Measurements from ENCODE around the gene ATG9B. TPM values are rescaled to one million over a fixed set of nuclear protein-coding genes. Genes with fewer than 3 reads are reported as not detected.
"Not testable (repeated sequence)": the region's sequence is repeated elsewhere in the genome, so short reads cannot be mapped to it uniquely, and the experiment has no call there.

ATG9B gene
- total and polyA plus RNA-seq, 7 donors: 0.12 to 0.18 (median 0.18) TPM; not detected in 4

DNA sequence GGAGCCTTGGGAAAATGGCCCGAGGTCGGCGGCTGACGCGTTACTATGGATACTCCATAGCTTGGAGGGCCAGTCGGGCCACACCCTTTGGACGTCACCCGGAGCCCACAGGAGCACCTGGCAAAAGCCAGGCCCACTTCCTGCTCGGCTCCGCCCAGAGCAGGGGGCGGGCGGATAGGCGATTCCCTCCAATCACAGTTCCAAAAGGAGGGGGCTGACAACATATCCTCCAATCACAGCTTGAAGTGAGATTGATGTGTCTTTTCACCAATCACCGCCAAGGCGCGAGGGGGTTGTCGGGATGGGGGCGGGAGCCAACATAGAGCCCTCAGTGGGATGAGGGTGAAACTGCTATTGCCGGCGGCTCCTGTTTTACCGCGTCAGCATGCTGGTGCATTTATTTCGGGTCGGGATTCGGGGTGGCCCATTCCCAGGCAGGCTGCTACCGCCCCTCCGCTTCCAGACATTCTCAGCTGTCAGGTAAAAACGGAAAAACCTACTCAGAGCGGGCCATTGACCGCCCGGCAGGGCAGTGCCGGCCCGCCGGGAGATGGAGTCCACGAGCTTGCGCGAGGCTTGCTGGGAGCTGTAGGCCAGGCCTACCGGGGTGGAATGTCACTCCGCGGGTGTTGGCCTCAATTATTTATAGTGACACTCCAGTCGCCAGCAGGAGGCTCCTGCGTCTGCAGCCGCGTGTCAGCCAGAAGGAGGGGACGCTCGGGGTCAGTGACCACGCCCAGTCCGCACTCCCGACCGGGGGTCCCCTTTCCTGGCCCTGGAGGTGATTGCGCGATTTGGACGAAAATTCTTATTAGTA lies 4.0 kb upstream of the ATG9B start, which contains the start of gene ABCB8:
TSS of gene ABCB8 (plus strand) at position 320 of the 817 bp plus-strand sequence. CDS start at position 386, 66 bp downstream.
- Histone ChIP-seq H3K27ac (peak within 1 kb of the TSS; percentile 88), H3K36me3 (ENCODE audit: insufficient read depth in 1 of 2, low read depth in 1 of 2) (peaks cover 0 to 22% of the 10 kb centered on the region in 2 donors), H3K4me3 (peak within 1 kb of the TSS; percentile 82), H3K9me3 (no peaks in the 10 kb centered on the region), H3K27me3 (ENCODE audit: insufficient read depth in 3 of 3, low read length in 2 of 3) (no peaks in the 10 kb centered on the region), H3K4me1 (peaks cover 9% of the 10 kb centered on the region)
- TF ChIP-seq, protein P1, sequence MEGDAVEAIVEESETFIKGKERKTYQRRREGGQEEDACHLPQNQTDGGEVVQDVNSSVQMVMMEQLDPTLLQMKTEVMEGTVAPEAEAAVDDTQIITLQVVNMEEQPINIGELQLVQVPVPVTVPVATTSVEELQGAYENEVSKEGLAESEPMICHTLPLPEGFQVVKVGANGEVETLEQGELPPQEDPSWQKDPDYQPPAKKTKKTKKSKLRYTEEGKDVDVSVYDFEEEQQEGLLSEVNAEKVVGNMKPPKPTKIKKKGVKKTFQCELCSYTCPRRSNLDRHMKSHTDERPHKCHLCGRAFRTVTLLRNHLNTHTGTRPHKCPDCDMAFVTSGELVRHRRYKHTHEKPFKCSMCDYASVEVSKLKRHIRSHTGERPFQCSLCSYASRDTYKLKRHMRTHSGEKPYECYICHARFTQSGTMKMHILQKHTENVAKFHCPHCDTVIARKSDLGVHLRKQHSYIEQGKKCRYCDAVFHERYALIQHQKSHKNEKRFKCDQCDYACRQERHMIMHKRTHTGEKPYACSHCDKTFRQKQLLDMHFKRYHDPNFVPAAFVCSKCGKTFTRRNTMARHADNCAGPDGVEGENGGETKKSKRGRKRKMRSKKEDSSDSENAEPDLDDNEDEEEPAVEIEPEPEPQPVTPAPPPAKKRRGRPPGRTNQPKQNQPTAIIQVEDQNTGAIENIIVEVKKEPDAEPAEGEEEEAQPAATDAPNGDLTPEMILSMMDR (IDR thresholded peaks at IDR 0.05): peak; percentile 47
- intact Hi-C loops (cut with DNase I): loop anchor here in 1 of 2 donors (5.0 kb wide), 1 partner anchor 84 kb away; no protein-coding TSS in a partner anchor
- DNase-seq (peak; percentile 96 to 98), ATAC-seq (peak; percentile 93 to 96 (median 94))
- whole genome bisulfite sequencing, 3 donors: 0 to 1% (median 0%) methylated on average over 53 of the region's 53 CpGs

DNA sequence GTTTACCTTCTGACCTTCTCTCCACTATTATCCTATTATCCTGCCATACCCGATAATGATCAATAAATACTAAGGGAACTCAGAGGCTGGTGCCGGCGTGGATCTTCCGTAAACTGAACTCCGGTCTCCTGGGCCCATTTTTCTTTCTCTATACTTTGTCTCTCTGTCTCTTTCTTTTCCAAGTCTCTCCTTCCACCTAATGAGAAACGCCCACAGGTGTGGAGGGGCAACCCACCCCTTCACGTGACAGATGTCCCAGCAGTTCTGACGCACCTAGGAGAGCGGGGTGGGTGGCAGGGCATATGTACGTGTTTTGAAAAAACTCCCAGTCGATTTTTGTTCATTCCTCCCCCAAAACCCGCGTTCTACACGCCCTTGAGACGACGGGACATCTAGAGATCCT lies 3.4 kb upstream of the ATG9B start:
- intact Hi-C loops (cut with DNase I): loop anchor here in 1 of 2 donors (5.0 kb wide), 1 partner anchor 85 kb away; no protein-coding TSS in a partner anchor
- DNase-seq; H3K27me3 ChIP-seq (ENCODE audit: insufficient read depth in 3 of 3, low read length in 2 of 3); H3K9me3 ChIP-seq; H3K4me1 ChIP-seq: not testable (repeated sequence)
- peak overlapping the region; percentile 82 for H3K4me3 ChIP-seq
- H3K27ac ChIP-seq: peak overlapping the region; percentile 88
- 7 to 11% (median 10%) methylated on average over 16 of the region's 16 CpGs for WGBS, 3 donors
- peaks cover 0 to 16% of the 10 kb centered on the region in 2 donors for H3K36me3 ChIP-seq (ENCODE audit: insufficient read depth in 1 of 2, low read depth in 1 of 2)
- peak in 1 of 4 donors; percentile 0 for ATAC-seq

DNA sequence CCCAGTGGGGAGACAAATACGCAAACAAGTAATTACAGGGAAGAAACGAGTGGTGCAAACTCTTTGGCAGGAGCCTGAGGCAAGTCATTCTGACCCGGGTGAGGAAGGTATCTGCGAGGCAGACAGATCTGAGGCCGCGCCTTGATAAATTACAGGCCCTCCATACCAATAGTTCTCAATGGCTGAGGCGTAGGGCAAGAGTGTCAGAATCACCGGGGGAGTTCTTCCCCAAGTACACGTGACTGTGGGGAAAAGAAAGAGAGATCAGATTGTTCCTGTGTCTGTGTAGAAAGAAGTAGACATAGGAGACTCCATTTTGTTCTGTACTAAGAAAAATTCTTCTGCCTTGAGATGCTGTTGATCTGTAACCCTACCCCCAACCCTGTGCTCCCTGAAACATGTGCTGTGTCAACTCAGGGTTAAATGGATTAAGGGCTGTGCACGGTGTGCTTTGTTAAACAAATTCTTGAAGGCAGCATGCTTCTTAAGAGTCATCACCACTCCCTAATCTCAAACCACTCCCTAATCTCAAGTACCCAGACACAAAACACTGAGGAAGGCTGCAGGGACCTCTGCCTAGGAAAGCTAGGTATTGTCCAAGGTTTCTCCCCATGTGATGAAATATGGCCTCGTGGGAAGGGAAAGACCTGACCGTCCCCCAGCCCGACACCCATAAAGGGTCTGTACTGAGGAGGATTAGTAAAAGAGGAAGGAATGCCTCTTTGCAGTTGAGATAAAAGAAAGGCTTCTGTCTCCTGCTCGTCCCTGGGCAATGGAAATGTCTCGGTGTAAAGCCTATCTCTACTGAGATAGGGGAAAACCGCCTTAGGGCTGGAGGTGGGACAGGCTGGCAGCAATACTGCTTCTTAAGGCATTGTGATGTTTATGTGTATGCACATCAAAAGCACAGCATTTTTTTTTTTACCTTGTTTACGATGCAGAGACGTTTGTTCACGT lies 2.8 kb upstream of the ATG9B start:
- intact Hi-C loops (cut with DNase I): loop anchor here in 1 of 2 donors (5.0 kb wide), 1 partner anchor 85 kb away; no protein-coding TSS in a partner anchor
- not testable (repeated sequence) for H3K4me1 ChIP-seq; DNase-seq; H3K36me3 ChIP-seq (ENCODE audit: insufficient read depth in 1 of 2, low read depth in 1 of 2); H3K27me3 ChIP-seq (ENCODE audit: insufficient read depth in 3 of 3, low read length in 2 of 3); H3K9me3 ChIP-seq; ATAC-seq
- WGBS, 3 donors: 50 to 56% (median 56%) methylated on average over 19 of the region's 19 CpGs
- peak overlapping the region; percentile 82 for H3K4me3 ChIP-seq
- peak overlapping the region; percentile 88 for H3K27ac ChIP-seq

DNA sequence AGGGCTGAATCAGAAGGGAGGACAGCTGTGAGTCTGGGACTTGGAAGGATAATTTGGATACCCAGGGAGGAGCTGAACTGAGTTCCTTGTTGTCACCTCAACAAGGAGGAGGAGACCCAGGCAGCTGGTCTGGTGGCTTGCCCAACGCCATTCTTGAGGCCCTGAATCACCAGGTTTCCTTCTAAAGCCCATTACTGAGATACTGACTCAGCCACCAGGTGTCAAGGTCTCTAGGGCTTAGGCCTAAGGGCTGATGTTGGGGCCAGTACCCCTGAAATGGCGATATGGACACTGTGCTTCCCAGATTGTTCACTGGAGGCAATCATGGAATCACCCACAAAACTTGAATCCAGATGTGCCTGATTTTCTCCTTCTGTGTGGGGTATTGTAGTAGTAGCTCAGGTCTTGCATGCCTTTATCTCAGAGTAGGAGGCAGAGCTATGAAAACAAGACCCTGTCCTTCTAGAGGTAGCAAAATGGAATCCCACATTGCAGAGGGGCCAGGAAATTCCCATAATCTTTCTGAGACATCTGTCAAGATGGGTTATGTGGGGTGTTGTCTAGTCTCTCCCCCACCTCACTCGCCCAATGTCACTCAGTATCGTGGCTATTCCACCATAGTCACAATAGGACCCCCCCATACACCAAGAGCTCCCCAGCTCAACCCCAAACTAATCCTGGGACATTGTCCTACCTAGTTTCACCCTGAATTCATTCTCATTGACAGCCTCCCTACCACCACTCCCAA lies 1.8 kb upstream of the ATG9B start:
- no peak overlapping the region for H3K27ac ChIP-seq
- DNase-seq (no peak), ATAC-seq (no peak)
- H3K27me3 ChIP-seq (ENCODE audit: insufficient read depth in 3 of 3, low read length in 2 of 3): no peaks in the 10 kb centered on the region
- no peaks in the 10 kb centered on the region for H3K9me3 ChIP-seq
- WGBS, 3 donors: 77 to 84% (median 81%) methylated on average over 4 of the region's 4 CpGs
- H3K36me3 ChIP-seq (ENCODE audit: insufficient read depth in 1 of 2, low read depth in 1 of 2): no peaks in the 10 kb centered on the region
- TF ChIP-seq, protein P1 (IDR thresholded peaks at IDR 0.05): no peak
- peaks cover 9% of the 10 kb centered on the region for H3K4me1 ChIP-seq
- no peak overlapping the region for H3K4me3 ChIP-seq
- intact Hi-C loops (cut with DNase I): loop anchor here in 1 of 2 donors (5.0 kb wide), 1 partner anchor 86 kb away; no protein-coding TSS in a partner anchor

DNA sequence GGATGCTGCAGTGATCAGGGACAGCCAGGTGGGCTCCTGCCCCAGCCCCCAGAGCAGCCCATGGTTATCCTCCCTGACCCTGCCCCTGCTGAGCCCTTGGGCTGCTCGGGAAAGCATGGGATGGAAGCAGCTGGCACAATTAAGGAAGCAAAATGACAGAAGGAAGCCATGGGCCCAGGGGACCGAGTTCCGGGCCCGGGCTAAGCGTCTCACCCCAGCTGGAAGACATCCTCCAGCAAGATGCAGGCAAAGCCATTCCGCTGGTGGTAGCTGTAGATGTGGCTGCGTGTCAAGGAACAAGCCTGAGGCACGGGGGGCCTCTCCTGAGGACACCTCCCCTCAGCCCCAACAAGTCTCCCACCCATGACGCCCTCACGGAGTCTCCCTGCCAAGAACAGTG lies 1.1 kb downstream of the ATG9B start:
- TF ChIP-seq, protein P1 (IDR thresholded peaks at IDR 0.05): no peak
- DNase-seq (no peak), ATAC-seq (no peak)
- no peak overlapping the region for H3K4me3 ChIP-seq
- no peaks in the 10 kb centered on the region for H3K9me3 ChIP-seq
- H3K4me1 ChIP-seq: peaks cover 3% of the 10 kb centered on the region
- WGBS, 3 donors: 38 to 53% (median 46%) methylated on average over 10 of the region's 10 CpGs
- no peak overlapping the region for H3K27ac ChIP-seq
- H3K27me3 ChIP-seq (ENCODE audit: insufficient read depth in 3 of 3, low read length in 2 of 3): peaks cover 0 to 18% (median 1%) of the 10 kb centered on the region in 3 donors
- intact Hi-C loops (cut with DNase I): no loop called here
- no peaks in the 10 kb centered on the region for H3K36me3 ChIP-seq (ENCODE audit: insufficient read depth in 1 of 2, low read depth in 1 of 2)
